ENCODE measurements around the gene USP36.

GRCh38 chr17:78761789-78762406 lies 78.7 kb downstream of the USP36 start:
- no peak for TF ChIP-seq POLR2A (IDR thresholded peaks at IDR 0.05)
- no peak for TF ChIP-seq CTCF (IDR thresholded peaks at IDR 0.05)
- TF ChIP-seq POLR2AphosphoS5 (IDR thresholded peaks at IDR 0.05), result no peak

Measured in prostate gland (tissue), 2 donors.